Breast epithelium (tissue), 4 donors: ENCODE results near the gene PLEKHN1. TPM values are rescaled to one million over a fixed set of nuclear protein-coding genes. Genes with fewer than 3 reads are reported as not detected.
A peak's percentile ranks its signal among the peaks of the same experiment; 100 is the strongest.

Source experiments
- DNase-seq, 2 donors: peaks; one replicate each; pipeline ENCODE4 v3.0.0-alpha.2; 2019; ENCODE audit warnings: low spot score in 2 of 2
- H3K27ac ChIP-seq, 2 donors: fragments of 200-600 bp; sonication (generic) in 1 of 2; one replicate each; pipeline ENCODE4 v1.5.1; 2016 to 2019; ENCODE audit warnings: mild to moderate bottlenecking in 1 of 2
- H3K27me3 ChIP-seq, 2 donors: fragments of 200-600 bp; sonication (generic) in 1 of 2; one replicate each; pipeline versions ENCODE4 v1.5.1 to v1.6.0; 2017 to 2019; ENCODE audit warnings: control low read depth in 1 of 2, mild to moderate bottlenecking in 1 of 2
- H3K36me3 ChIP-seq: fragments of 200-600 bp; one replicate; pipeline ENCODE4 v1.5.1; 2019
- H3K4me1 ChIP-seq, 2 donors: fragments of 200-600 bp; sonication (generic); one replicate each; pipeline ENCODE4 v1.5.1; 2016 to 2019; ENCODE audit warnings: control low read depth in 1 of 2
- H3K4me3 ChIP-seq, 3 donors: fragments of 200-600 bp; sonication (generic); 1 replicate in 2 of 3; 2 replicates in 1 of 3; pipeline ENCODE4 v1.5.1; 2016 to 2019; ENCODE audit warnings: mild to moderate bottlenecking in 3 of 3, moderate library complexity in 2 of 3
- H3K9me3 ChIP-seq, 2 donors: fragments of 200-600 bp; sonication (generic) in 1 of 2; one replicate each; pipeline ENCODE4 v1.5.1; 2016 to 2019; ENCODE audit warnings: control low read depth in 1 of 2
- CTCF ChIP-seq, 3 donors: fragments of 450-650 bp; IDR thresholded peaks; one replicate each; pipeline ENCODE4 v1.5.1; 2016 to 2017; ENCODE audit warnings: antibody characterized with exemption in 3 of 3, mild to moderate bottlenecking in 3 of 3, moderate library complexity in 3 of 3
- POLR2A ChIP-seq: fragments of 450-650 bp; IDR thresholded peaks from one replicate; pipeline ENCODE4 v1.6.1; 2016; ENCODE audit warnings: antibody characterized with exemption, mild to moderate bottlenecking, moderate library complexity
- POLR2AphosphoS5 ChIP-seq, 3 donors: sonication (generic); formaldehyde crosslinking; IDR thresholded peaks; one replicate each; pipeline ENCODE4 v1.6.1; 2017; ENCODE audit warnings: antibody characterized with exemption in 3 of 3
- intact Hi-C: fragments of 100-400 bp; cut with DNase I; formaldehyde crosslinking; loops from one replicate; pipeline ENCODE4 v1.15.1; 2023; ENCODE audit warnings: low total_unique reads
- total RNA-seq, 3 donors: library from RNA; depleted of rRNA; stranded (reverse); fragments of >200 nt; gene quantifications; one replicate each; pipeline ENCODE4 v1.1.0, GENCODE V29; 2016

Gene PLEKHN1
- total RNA-seq, 3 donors from 2014 or later: 0.16 to 2.8 (median 1.6) TPM

- no peak overlapping the region for H3K4me3 ChIP-seq
- no peak for TF ChIP-seq POLR2A
- no peak for TF ChIP-seq POLR2AphosphoS5 (IDR thresholded peaks at IDR 0.05)
- TF ChIP-seq CTCF (IDR thresholded peaks at IDR 0.05): no peak
- no peaks in the 10 kb centered on the region for H3K36me3 ChIP-seq
- H3K9me3 ChIP-seq: no peaks in the 10 kb centered on the region
- H3K4me1 ChIP-seq: peaks cover 1 to 8% of the 10 kb centered on the region in 2 donors
- no peak for DNase-seq
- peaks cover 6 to 45% of the 10 kb centered on the region in 2 donors for H3K27me3 ChIP-seq
- H3K27ac ChIP-seq: no peak overlapping the region
- intact Hi-C loops: no loop called here
Observed at GRCh38 chr1:930633-931138, 35.6 kb upstream of the PLEKHN1 start.

- Histone ChIP-seq H3K36me3 (no peaks in the 10 kb centered on the region), H3K27me3 (peaks cover 6 to 45% of the 10 kb centered on the region in 2 donors), H3K4me1 (peaks cover 5 to 8% of the 10 kb centered on the region in 2 donors), H3K9me3 (no peaks in the 10 kb centered on the region), H3K4me3 (no peak overlapping the region), H3K27ac (no peak overlapping the region)
- intact Hi-C loops: loop anchor here (1.0 kb wide), 1 partner anchor 11 kb away; no protein-coding TSS in a partner anchor
- DNase-seq: no peak
- TF ChIP-seq CTCF (IDR thresholded peaks at IDR 0.05): no peak
- no peak for TF ChIP-seq POLR2A
- no peak for TF ChIP-seq POLR2AphosphoS5 (IDR thresholded peaks at IDR 0.05)
Observed at GRCh38 chr1:931380-932172, 34.7 kb upstream of the PLEKHN1 start.

- TF ChIP-seq POLR2A: no peak
- no peak for TF ChIP-seq CTCF (IDR thresholded peaks at IDR 0.05)
- TF ChIP-seq POLR2AphosphoS5 (IDR thresholded peaks at IDR 0.05): no peak
- Histone ChIP-seq H3K4me1 (peaks cover 5 to 8% of the 10 kb centered on the region in 2 donors), H3K27ac (no peak overlapping the region), H3K9me3 (no peaks in the 10 kb centered on the region), H3K4me3 (no peak overlapping the region), H3K36me3 (no peaks in the 10 kb centered on the region), H3K27me3 (peaks cover 5 to 45% of the 10 kb centered on the region in 2 donors)
- intact Hi-C loops: loop anchor here (1.0 kb wide), 1 partner anchor 12 kb away; no protein-coding TSS in a partner anchor
- no peak for DNase-seq
Observed at GRCh38 chr1:932173-932510, 34.1 kb upstream of the PLEKHN1 start.

GRCh38 chr1:932776-933602 is 33.3 kb upstream of the PLEKHN1 start:
- H3K36me3 ChIP-seq: no peaks in the 10 kb centered on the region
- H3K9me3 ChIP-seq: no peaks in the 10 kb centered on the region
- TF ChIP-seq POLR2AphosphoS5 (IDR thresholded peaks at IDR 0.05) (no peak), POLR2A (no peak), CTCF (IDR thresholded peaks at IDR 0.05) (no peak)
- H3K27ac ChIP-seq: no peak overlapping the region
- DNase-seq: peak; percentile 40 to 77
- intact Hi-C loops: loop anchor here (1.0 kb wide), 1 partner anchor 13 kb away; no protein-coding TSS in a partner anchor
- peaks cover 5 to 8% of the 10 kb centered on the region in 2 donors for H3K4me1 ChIP-seq
- peaks cover 5 to 46% of the 10 kb centered on the region in 2 donors for H3K27me3 ChIP-seq
- no peak overlapping the region for H3K4me3 ChIP-seq
